AG04450 (cell line): ENCODE results near the gene HDAC10. TPM values are rescaled to one million over a fixed set of nuclear protein-coding genes. Genes with fewer than 3 reads are reported as not detected.

ENCODE experiments used
- CTCF ChIA-PET: fragments of 300-600, 350-600 bp; formaldehyde crosslinking; extraction: SDS; loops from one replicate; lab custom pipeline; 2022; ENCODE audit warnings: antibody characterized with exemption, inconsistent platforms; lab: Charles Lee
- POLR2A ChIA-PET: fragments of 350-600 bp; formaldehyde crosslinking; extraction: SDS; loops from one replicate; lab custom pipeline; 2021; ENCODE audit warnings: antibody characterized with exemption, inconsistent platforms; lab: Yijun Ruan, JAX
- DNase-seq: peaks from one replicate; pipeline ENCODE4 v3.0.0-alpha.2; 2011; ENCODE audit warnings: low read depth, low spot score
- H3K27ac ChIP-seq: one replicate; pipeline ENCODE4 v1.5.1; 2012; ENCODE audit warnings: low read depth, low read length, control low read depth
- H3K27me3 ChIP-seq: one replicate; pipeline ENCODE4 v1.6.0; 2012; ENCODE audit warnings: low read length; ENCODE audit not compliant: control insufficient read depth, insufficient read depth
- H3K4me3 ChIP-seq: 2 replicates; pipeline ENCODE4 v1.5.1; 2011; ENCODE audit warnings: mild to moderate bottlenecking, low read depth, low read length, control low read depth
- H3K9me3 ChIP-seq: 2 replicates; pipeline ENCODE4 v1.5.1; 2012; ENCODE audit warnings: low read length; ENCODE audit not compliant: control insufficient read depth, insufficient read depth
- polyA plus RNA-seq: library from polyadenylated mRNA; depleted of rRNA; stranded (reverse); fragments of >200 nt; gene quantifications from 2 replicates; pipeline ENCODE4 v1.2.3, GENCODE V29; 2011; rRNA removed
- TF ChIP-seq, protein P1 (sequence below): IDR thresholded peaks from 2 replicates; pipeline ENCODE4 v1.5.1; 2011; ENCODE audit warnings: low read depth, low read length, control low read depth, inconsistent platforms

The HDAC10 gene
- polyA plus RNA-seq, 1 experiment: 7.0 TPM

DNA sequence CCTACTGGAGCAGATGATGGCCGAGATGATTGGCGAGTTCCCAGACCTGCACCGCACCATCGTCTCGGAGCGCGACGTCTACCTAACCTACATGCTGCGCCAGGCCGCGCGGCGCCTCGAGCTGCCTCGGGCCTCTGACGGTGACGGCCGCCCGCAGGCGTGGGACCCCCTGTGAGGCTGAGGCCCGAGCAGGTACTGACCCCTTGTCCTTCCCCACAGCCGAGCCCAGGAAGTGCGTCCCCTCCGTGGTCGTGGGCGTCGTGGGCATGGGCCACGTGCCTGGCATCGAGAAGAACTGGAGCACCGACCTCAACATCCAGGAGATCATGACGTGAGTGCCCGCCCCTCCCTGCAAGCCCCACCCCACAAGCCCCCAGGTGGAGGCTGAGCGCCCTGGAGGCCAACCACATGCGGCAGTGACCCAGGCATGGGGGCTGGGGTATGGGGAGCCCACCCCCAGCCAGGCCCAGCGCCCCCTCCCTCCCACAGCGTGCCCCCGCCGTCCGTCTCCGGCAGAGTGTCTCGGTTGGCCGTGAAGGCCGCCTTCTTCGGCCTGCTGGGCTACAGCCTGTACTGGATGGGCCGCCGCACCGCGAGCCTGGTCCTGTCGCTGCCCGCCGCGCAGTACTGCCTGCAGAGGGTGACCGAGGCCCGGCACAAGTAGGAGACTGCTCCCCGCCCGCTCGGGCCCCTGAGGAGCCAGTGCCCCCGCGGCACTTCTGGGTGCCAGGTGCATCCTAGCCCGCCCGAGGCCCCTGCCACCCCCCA, 53.0 kb downstream of the HDAC10 start:
- no peak for DNase-seq
- ChIA-PET CTCF (no interaction called here), POLR2A (no interaction called here)
- no peaks in the 10 kb centered on the region for H3K27me3 ChIP-seq
- no peaks in the 10 kb centered on the region; the same call in 1 of the 2 replicates for H3K9me3 ChIP-seq
- H3K27ac ChIP-seq: no peak overlapping the region
- TF ChIP-seq, protein P1, sequence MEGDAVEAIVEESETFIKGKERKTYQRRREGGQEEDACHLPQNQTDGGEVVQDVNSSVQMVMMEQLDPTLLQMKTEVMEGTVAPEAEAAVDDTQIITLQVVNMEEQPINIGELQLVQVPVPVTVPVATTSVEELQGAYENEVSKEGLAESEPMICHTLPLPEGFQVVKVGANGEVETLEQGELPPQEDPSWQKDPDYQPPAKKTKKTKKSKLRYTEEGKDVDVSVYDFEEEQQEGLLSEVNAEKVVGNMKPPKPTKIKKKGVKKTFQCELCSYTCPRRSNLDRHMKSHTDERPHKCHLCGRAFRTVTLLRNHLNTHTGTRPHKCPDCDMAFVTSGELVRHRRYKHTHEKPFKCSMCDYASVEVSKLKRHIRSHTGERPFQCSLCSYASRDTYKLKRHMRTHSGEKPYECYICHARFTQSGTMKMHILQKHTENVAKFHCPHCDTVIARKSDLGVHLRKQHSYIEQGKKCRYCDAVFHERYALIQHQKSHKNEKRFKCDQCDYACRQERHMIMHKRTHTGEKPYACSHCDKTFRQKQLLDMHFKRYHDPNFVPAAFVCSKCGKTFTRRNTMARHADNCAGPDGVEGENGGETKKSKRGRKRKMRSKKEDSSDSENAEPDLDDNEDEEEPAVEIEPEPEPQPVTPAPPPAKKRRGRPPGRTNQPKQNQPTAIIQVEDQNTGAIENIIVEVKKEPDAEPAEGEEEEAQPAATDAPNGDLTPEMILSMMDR: no peak
- no peak overlapping the region for H3K4me3 ChIP-seq

DNA sequence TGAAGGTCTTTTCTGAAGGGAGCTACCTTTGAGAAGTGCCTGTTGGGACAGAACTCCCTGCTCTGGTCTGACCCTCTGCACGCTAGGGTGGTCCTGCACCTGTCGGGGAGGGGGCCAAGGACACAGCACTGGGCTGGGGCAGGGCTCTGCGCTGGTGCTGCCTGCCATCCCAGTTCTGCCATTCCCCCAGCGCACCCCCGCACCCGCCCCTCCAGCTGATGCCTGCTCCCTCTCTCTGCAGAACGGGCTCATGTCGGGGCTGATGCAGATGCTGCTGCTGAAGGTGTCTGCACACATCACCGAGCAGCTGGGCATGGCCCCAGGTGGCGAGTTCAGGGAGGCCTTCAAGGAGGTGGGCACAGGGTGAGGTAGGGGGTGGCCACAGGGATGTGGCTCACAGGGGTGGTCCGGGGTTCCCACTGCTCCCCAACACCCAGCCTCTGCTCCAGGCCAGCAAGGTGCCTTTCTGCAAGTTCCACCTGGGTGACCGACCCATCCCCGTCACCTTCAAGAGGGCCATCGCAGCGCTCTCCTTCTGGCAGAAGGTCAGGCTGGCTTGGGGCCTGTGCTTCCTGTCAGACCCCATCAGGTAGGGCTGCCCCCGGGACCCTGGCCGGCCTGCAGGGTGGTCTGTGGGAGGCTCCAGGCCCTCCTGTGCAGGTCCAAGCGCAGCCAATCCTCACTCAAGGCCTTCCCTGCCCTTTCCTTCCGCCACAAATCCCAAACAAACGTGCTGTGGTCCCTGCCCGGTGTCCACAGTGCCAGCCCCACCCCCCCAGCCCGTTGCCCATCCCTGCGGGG, 53.9 kb downstream of the HDAC10 start:
- POLR2A ChIA-PET: no interaction called here
- no peak overlapping the region for H3K27ac ChIP-seq
- TF ChIP-seq, protein P1: no peak
- CTCF ChIA-PET: no interaction called here
- no peak overlapping the region for H3K4me3 ChIP-seq
- no peak for DNase-seq
- no peaks in the 10 kb centered on the region; the same call in 1 of the 2 replicates for H3K9me3 ChIP-seq
- H3K27me3 ChIP-seq: no peaks in the 10 kb centered on the region

DNA sequence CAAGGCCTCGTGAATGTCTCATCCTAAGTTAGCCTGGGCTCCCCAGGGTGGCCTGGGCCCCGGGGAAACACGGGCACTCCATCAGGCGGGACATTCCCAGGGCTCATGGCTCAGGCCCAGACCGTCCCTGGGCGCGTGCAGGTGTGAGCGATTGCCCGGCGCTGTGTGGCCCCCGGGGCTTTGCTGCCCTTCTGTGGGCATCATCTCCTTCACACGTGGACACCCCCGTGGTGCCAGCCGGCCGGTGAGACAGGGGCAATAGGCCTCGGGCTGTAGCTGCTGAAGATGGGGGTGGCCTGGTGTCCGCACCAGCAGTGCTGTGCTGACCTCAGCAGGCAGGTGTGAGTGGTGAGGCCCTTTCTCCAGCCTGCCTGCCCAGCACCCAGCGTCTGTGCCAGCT, 54.8 kb downstream of the HDAC10 start:
- no peaks in the 10 kb centered on the region; the same call in 1 of the 2 replicates for H3K9me3 ChIP-seq
- no peak overlapping the region for H3K4me3 ChIP-seq
- no peak for DNase-seq
- CTCF ChIA-PET: no interaction called here
- H3K27ac ChIP-seq: no peak overlapping the region
- TF ChIP-seq, protein P1: no peak
- no peaks in the 10 kb centered on the region for H3K27me3 ChIP-seq
- POLR2A ChIA-PET: no interaction called here

Other genes with a start within 250 kb of the HDAC10 start
- not detected in 2 replicates for gene IL17REL, start 238.5 kb downstream of the HDAC10 start, polyA plus RNA-seq
- gene TTLL8, start 193.0 kb downstream of the HDAC10 start, polyA plus RNA-seq: not detected in 2 replicates
- 0.15 and 0.27 TPM in 2 replicates for gene MLC1, start 165.8 kb downstream of the HDAC10 start, polyA plus RNA-seq
- gene MOV10L1, start 161.3 kb downstream of the HDAC10 start, polyA plus RNA-seq: 4.2 and 4.6 TPM in 2 replicates
- 0.93 and 1.1 TPM in 2 replicates for gene PANX2, start 80.5 kb downstream of the HDAC10 start, polyA plus RNA-seq
- 8.7 and 11.8 TPM in 2 replicates for gene TRABD, start 65.4 kb downstream of the HDAC10 start, polyA plus RNA-seq
- 6.8 and 9.4 TPM in 2 replicates for gene SELENOO, start 50.3 kb downstream of the HDAC10 start, polyA plus RNA-seq
- gene TUBGCP6, start 6.2 kb downstream of the HDAC10 start, polyA plus RNA-seq: 8.5 and 10.8 TPM in 2 replicates
- gene MAPK12, start 10.4 kb upstream of the HDAC10 start, polyA plus RNA-seq: 26.6 and 33.7 TPM in 2 replicates
- 6.7 and 9.6 TPM in 2 replicates for gene MAPK11, start 19.1 kb upstream of the HDAC10 start, polyA plus RNA-seq
- gene PLXNB2, start 56.4 kb upstream of the HDAC10 start, polyA plus RNA-seq: 68.0 and 110 TPM in 2 replicates
- gene DENND6B, start 75.7 kb upstream of the HDAC10 start, polyA plus RNA-seq: 2.4 and 3.8 TPM in 2 replicates
- 26.6 and 35.0 TPM in 2 replicates for gene PPP6R2, start 92.1 kb upstream of the HDAC10 start, polyA plus RNA-seq
- gene SBF1, start 223.8 kb upstream of the HDAC10 start, polyA plus RNA-seq: 16.4 and 20.5 TPM in 2 replicates
- 3.1 and 3.6 TPM in 2 replicates for gene ADM2, start 230.3 kb upstream of the HDAC10 start, polyA plus RNA-seq
- gene MIOX, start 235.6 kb upstream of the HDAC10 start, polyA plus RNA-seq: 0.14 and 0.22 TPM in 2 replicates